Measurements from ENCODE around the gene LPP. TPM values are rescaled to one million over a fixed set of nuclear protein-coding genes. Genes with fewer than 3 reads are reported as not detected.

Gene LPP
- total RNA-seq, 1 donor from 2014 or later: 23.1 TPM

- TF ChIP-seq CTCF (IDR thresholded peaks at IDR 0.05; ENCODE audit: partially characterized antibody, unreplicated experiment): no peak
- no peaks in the 10 kb centered on the region for H3K36me3 Mint-ChIP-seq (ENCODE audit: unreplicated experiment)
- no peaks in the 10 kb centered on the region for H3K4me1 Mint-ChIP-seq (ENCODE audit: low read depth, unreplicated experiment)
- no peak overlapping the region for H3K4me3 Mint-ChIP-seq (ENCODE audit: unreplicated experiment)
- DNase-seq: no peak
- no peak overlapping the region for H3K27ac Mint-ChIP-seq (ENCODE audit: unreplicated experiment)
- H3K27me3 Mint-ChIP-seq (ENCODE audit: unreplicated experiment): no peaks in the 10 kb centered on the region
- peaks cover 2% of the 10 kb centered on the region for H3K9me3 Mint-ChIP-seq (ENCODE audit: unreplicated experiment)
Observed at GRCh38 chr3:188310270-188310710, 156.3 kb downstream of the LPP start.

GRCh38 chr3:188315553-188315952, 161.6 kb downstream of the LPP start:
- H3K4me3 Mint-ChIP-seq (ENCODE audit: unreplicated experiment): no peak overlapping the region
- DNase-seq: no peak
- H3K9me3 Mint-ChIP-seq (ENCODE audit: unreplicated experiment): peaks cover 2% of the 10 kb centered on the region
- peaks cover 3% of the 10 kb centered on the region for H3K27me3 Mint-ChIP-seq (ENCODE audit: unreplicated experiment)
- H3K36me3 Mint-ChIP-seq (ENCODE audit: unreplicated experiment): no peaks in the 10 kb centered on the region
- H3K4me1 Mint-ChIP-seq (ENCODE audit: low read depth, unreplicated experiment): peaks cover 3% of the 10 kb centered on the region
- H3K27ac Mint-ChIP-seq (ENCODE audit: unreplicated experiment): no peak overlapping the region
- no peak for TF ChIP-seq CTCF (IDR thresholded peaks at IDR 0.05; ENCODE audit: partially characterized antibody, unreplicated experiment)

- Mint-ChIP-seq H3K4me1 (ENCODE audit: low read depth, unreplicated experiment) (peaks cover 3% of the 10 kb centered on the region), H3K9me3 (ENCODE audit: unreplicated experiment) (peaks cover 2% of the 10 kb centered on the region), H3K27me3 (ENCODE audit: unreplicated experiment) (peaks cover 3% of the 10 kb centered on the region), H3K36me3 (ENCODE audit: unreplicated experiment) (no peaks in the 10 kb centered on the region), H3K27ac (ENCODE audit: unreplicated experiment) (no peak overlapping the region), H3K4me3 (ENCODE audit: unreplicated experiment) (no peak overlapping the region)
- no peak for DNase-seq
- no peak for TF ChIP-seq CTCF (IDR thresholded peaks at IDR 0.05; ENCODE audit: partially characterized antibody, unreplicated experiment)
Observed at GRCh38 chr3:188316021-188316722, 162.2 kb downstream of the LPP start.

- no peak for DNase-seq
- H3K4me3 Mint-ChIP-seq (ENCODE audit: unreplicated experiment): no peak overlapping the region
- H3K27ac Mint-ChIP-seq (ENCODE audit: unreplicated experiment): no peak overlapping the region
- H3K36me3 Mint-ChIP-seq (ENCODE audit: unreplicated experiment): no peaks in the 10 kb centered on the region
- peaks cover 3% of the 10 kb centered on the region for H3K4me1 Mint-ChIP-seq (ENCODE audit: low read depth, unreplicated experiment)
- H3K9me3 Mint-ChIP-seq (ENCODE audit: unreplicated experiment): peaks cover 2% of the 10 kb centered on the region
- TF ChIP-seq CTCF (IDR thresholded peaks at IDR 0.05; ENCODE audit: partially characterized antibody, unreplicated experiment): no peak
- peaks cover 3% of the 10 kb centered on the region for H3K27me3 Mint-ChIP-seq (ENCODE audit: unreplicated experiment)
Observed at GRCh38 chr3:188316723-188317070, 162.7 kb downstream of the LPP start.

- H3K27me3 Mint-ChIP-seq (ENCODE audit: unreplicated experiment): peaks cover 3% of the 10 kb centered on the region
- no peak for DNase-seq
- no peaks in the 10 kb centered on the region for H3K36me3 Mint-ChIP-seq (ENCODE audit: unreplicated experiment)
- H3K4me3 Mint-ChIP-seq (ENCODE audit: unreplicated experiment): no peak overlapping the region
- no peak overlapping the region for H3K27ac Mint-ChIP-seq (ENCODE audit: unreplicated experiment)
- H3K9me3 Mint-ChIP-seq (ENCODE audit: unreplicated experiment): no peaks in the 10 kb centered on the region
- H3K4me1 Mint-ChIP-seq (ENCODE audit: low read depth, unreplicated experiment): peaks cover 3% of the 10 kb centered on the region
- no peak for TF ChIP-seq CTCF (IDR thresholded peaks at IDR 0.05; ENCODE audit: partially characterized antibody, unreplicated experiment)
Observed at GRCh38 chr3:188319569-188319968, 165.6 kb downstream of the LPP start.

Measured in glutamatergic neuron (in vitro differentiated cells).